ENCODE data around the gene MYMX. TPM values are rescaled to one million over a fixed set of nuclear protein-coding genes. Genes with fewer than 3 reads are reported as not detected.
"Not testable (repeated sequence)": the region's sequence is repeated elsewhere in the genome, so short reads cannot be mapped to it uniquely, and the experiment has no call there.

MYMX gene
- total and polyA plus RNA-seq, 2 experiments from 2014 or later = 1.0 TPM; not detected in 1

- H3K4me1 ChIP-seq (ENCODE audit: low read depth) = no peaks in the 10 kb centered on the region
- no peak overlapping the region for H3K4me3 ChIP-seq
- TF ChIP-seq CTCF (IDR thresholded peaks at IDR 0.05; ENCODE audit: low read depth, low read length) = no peak
- H3K27ac ChIP-seq = no peak overlapping the region
- DNase-seq (ENCODE audit: low read depth in 1 of 2, low spot score in 1 of 2) = peak in 1 of 2 donors; percentile 52
- H3K36me3 ChIP-seq = no peaks in the 10 kb centered on the region
- no peaks in the 10 kb centered on the region for H3K9me3 ChIP-seq (ENCODE audit: low read depth)
- no peaks in the 10 kb centered on the region for H3K27me3 ChIP-seq
Observed at GRCh38 chr6:44190715-44191114, 26.0 kb upstream of the MYMX start.

- no peak for TF ChIP-seq CTCF (IDR thresholded peaks at IDR 0.05; ENCODE audit: low read depth, low read length)
- no peaks in the 10 kb centered on the region for H3K9me3 ChIP-seq (ENCODE audit: low read depth)
- H3K36me3 ChIP-seq = no peaks in the 10 kb centered on the region
- H3K4me1 ChIP-seq (ENCODE audit: low read depth) = no peaks in the 10 kb centered on the region
- H3K27me3 ChIP-seq = no peaks in the 10 kb centered on the region
- peak; percentile 30 to 42 for DNase-seq (ENCODE audit: low read depth in 1 of 2, low spot score in 1 of 2)
- H3K4me3 ChIP-seq = no peak overlapping the region
- H3K27ac ChIP-seq = peak overlapping the region; percentile 69
Observed at GRCh38 chr6:44192428-44193041, 24.2 kb upstream of the MYMX start.

- Histone ChIP-seq H3K9me3 (ENCODE audit: low read depth) (no peaks in the 10 kb centered on the region), H3K36me3 (no peaks in the 10 kb centered on the region), H3K4me1 (ENCODE audit: low read depth) (no peaks in the 10 kb centered on the region), H3K4me3 (no peak overlapping the region), H3K27me3 (no peaks in the 10 kb centered on the region), H3K27ac (no peak overlapping the region)
- no peak for DNase-seq (ENCODE audit: low read depth in 1 of 2, low spot score in 1 of 2)
- no peak for TF ChIP-seq CTCF (IDR thresholded peaks at IDR 0.05; ENCODE audit: low read depth, low read length)
Observed at GRCh38 chr6:44193307-44193910, 23.3 kb upstream of the MYMX start.

GRCh38 chr6:44194326-44194725, 22.4 kb upstream of the MYMX start:
- Histone ChIP-seq H3K4me1 (ENCODE audit: low read depth) (no peaks in the 10 kb centered on the region), H3K27ac (no peak overlapping the region), H3K36me3 (no peaks in the 10 kb centered on the region), H3K4me3 (no peak overlapping the region), H3K9me3 (ENCODE audit: low read depth) (no peaks in the 10 kb centered on the region), H3K27me3 (no peaks in the 10 kb centered on the region)
- no peak for DNase-seq (ENCODE audit: low read depth in 1 of 2, low spot score in 1 of 2)
- no peak for TF ChIP-seq CTCF (IDR thresholded peaks at IDR 0.05; ENCODE audit: low read depth, low read length)

GRCh38 chr6:44196351-44196750, 20.4 kb upstream of the MYMX start:
- not testable (repeated sequence) for DNase-seq (ENCODE audit: low read depth in 1 of 2, low spot score in 1 of 2); H3K27me3 ChIP-seq; H3K27ac ChIP-seq; H3K36me3 ChIP-seq; H3K4me3 ChIP-seq; H3K4me1 ChIP-seq (ENCODE audit: low read depth); H3K9me3 ChIP-seq (ENCODE audit: low read depth)

GRCh38 chr6:44198684-44199083, 18.0 kb upstream of the MYMX start:
- Histone ChIP-seq H3K4me3 (no peak overlapping the region), H3K9me3 (ENCODE audit: low read depth) (no peaks in the 10 kb centered on the region), H3K4me1 (ENCODE audit: low read depth) (no peaks in the 10 kb centered on the region), H3K27me3 (no peaks in the 10 kb centered on the region), H3K36me3 (no peaks in the 10 kb centered on the region), H3K27ac (no peak overlapping the region)
- no peak for TF ChIP-seq CTCF (IDR thresholded peaks at IDR 0.05; ENCODE audit: low read depth, low read length)
- DNase-seq (ENCODE audit: low read depth in 1 of 2, low spot score in 1 of 2) = no peak

Measured in cardiac muscle cell (in vitro differentiated cells and primary cell).